ENCODE results near the gene ABCA7.

The ABCA7 gene

GRCh38 chr19:1000591-1001537 lies 39.0 kb upstream of the ABCA7 start:
- Mint-ChIP-seq H3K27ac (no peak overlapping the region), H3K36me3 (peaks cover 22% of the 10 kb centered on the region), H3K9me3 (no peaks in the 10 kb centered on the region), H3K4me1 (peaks cover 21% of the 10 kb centered on the region), H3K4me3 (peak overlapping the region; percentile 42)
- no peak for DNase-seq (ENCODE audit: low spot score in 2 of 2)
- no peak for ATAC-seq

- DNase-seq (ENCODE audit: low spot score in 2 of 2) = peak; percentile 84 to 91
- ATAC-seq = peak; percentile 74
- Mint-ChIP-seq H3K36me3 (peaks cover 17% of the 10 kb centered on the region), H3K4me1 (peaks cover 15% of the 10 kb centered on the region), H3K9me3 (no peaks in the 10 kb centered on the region), H3K27ac (no peak overlapping the region), H3K4me3 (peak overlapping the region; percentile 42)
These were observed 38.3 kb upstream of the ABCA7 start for GRCh38 chr19:1001538-1002166.

DNA sequence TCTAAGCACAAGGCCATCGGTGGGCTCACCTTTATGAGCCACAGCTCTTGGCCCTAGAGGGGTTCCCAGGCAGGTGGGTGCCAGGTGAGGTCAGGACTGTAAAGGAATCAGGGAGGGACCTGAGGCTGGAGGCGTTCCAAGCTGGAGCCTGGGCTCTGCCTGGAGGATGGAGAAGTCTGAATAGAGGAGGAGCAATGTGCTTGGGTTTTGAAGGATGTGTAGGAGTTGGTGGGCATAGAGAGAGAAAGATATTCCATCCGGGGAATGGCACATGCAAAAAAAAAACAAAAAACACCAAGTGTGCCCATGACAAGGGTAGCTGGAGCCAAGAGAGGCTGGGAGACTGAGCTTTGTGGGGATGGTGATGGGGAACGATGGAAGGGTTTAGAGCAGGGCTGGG lies 37.3 kb upstream of the ABCA7 start:
- DNase-seq (ENCODE audit: low spot score in 2 of 2) = no peak
- Mint-ChIP-seq H3K4me3 (no peak overlapping the region), H3K27ac (no peak overlapping the region), H3K36me3 (peaks cover 25% of the 10 kb centered on the region), H3K9me3 (no peaks in the 10 kb centered on the region), H3K4me1 (peaks cover 19% of the 10 kb centered on the region)
- ATAC-seq = no peak

DNA sequence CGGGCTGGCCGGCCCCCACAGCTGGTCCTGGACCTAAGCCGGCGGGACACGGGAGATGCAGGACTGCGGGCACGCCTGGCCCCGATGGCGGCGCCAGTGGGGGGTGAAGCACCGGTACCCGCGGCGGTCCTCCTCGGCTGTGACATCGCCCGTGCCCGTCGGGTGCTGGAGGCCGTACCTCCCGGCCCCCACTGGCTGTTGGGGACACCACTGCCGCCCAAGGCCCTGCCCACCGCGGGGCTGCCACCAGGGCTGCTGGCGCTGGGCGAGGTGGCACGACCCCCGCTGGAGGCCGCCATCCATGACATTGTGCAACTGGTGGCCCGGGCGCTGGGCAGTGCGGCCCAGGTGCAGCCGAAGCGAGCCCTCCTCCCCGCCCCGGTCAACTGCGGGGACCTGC lies 36.6 kb upstream of the ABCA7 start:
- peaks cover 19% of the 10 kb centered on the region for H3K4me1 Mint-ChIP-seq
- H3K9me3 Mint-ChIP-seq = no peaks in the 10 kb centered on the region
- no peak overlapping the region for H3K4me3 Mint-ChIP-seq
- peaks cover 30% of the 10 kb centered on the region for H3K36me3 Mint-ChIP-seq
- ATAC-seq (no peak), DNase-seq (ENCODE audit: low spot score in 2 of 2) (no peak)
- H3K27ac Mint-ChIP-seq = no peak overlapping the region

DNA sequence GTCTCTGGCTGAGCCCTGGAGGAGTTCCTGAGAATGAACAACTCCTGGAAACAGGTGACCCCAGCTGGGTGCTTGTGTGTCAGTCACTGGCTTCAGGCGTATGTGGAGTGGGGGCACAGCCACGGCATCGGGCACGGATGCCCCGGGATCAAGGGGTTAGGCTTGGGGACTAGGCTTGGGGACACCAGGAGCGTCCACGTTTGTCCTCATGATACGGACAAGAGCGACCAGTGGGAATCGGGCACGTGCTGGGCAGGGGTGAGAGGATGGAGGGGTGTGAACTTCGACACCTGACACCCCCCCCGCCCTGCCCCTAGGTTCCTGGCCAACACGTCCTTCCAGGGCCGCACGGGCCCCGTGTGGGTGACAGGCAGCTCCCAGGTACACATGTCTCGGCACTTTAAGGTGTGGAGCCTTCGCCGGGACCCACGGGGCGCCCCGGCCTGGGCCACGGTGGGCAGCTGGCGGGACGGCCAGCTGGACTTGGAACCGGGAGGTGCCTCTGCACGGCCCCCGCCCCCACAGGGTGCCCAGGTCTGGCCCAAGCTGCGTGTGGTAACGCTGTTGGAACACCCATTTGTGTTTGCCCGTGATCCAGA lies 35.6 kb upstream of the ABCA7 start:
- H3K9me3 Mint-ChIP-seq = no peaks in the 10 kb centered on the region
- H3K4me3 Mint-ChIP-seq = no peak overlapping the region
- H3K4me1 Mint-ChIP-seq = peaks cover 13% of the 10 kb centered on the region
- no peak overlapping the region for H3K27ac Mint-ChIP-seq
- ATAC-seq = no peak
- DNase-seq (ENCODE audit: low spot score in 2 of 2) = no peak
- peaks cover 32% of the 10 kb centered on the region for H3K36me3 Mint-ChIP-seq

GRCh38 chr19:1004803-1005664 lies 34.9 kb upstream of the ABCA7 start:
- Mint-ChIP-seq H3K4me3 (no peak overlapping the region), H3K9me3 (no peaks in the 10 kb centered on the region), H3K36me3 (peaks cover 32% of the 10 kb centered on the region), H3K4me1 (peaks cover 12% of the 10 kb centered on the region), H3K27ac (no peak overlapping the region)
- no peak for ATAC-seq
- DNase-seq (ENCODE audit: low spot score in 2 of 2) = no peak

- Mint-ChIP-seq H3K4me1 (peaks cover 12% of the 10 kb centered on the region), H3K36me3 (peaks cover 32% of the 10 kb centered on the region), H3K4me3 (no peak overlapping the region), H3K27ac (peak overlapping the region; percentile 52), H3K9me3 (no peaks in the 10 kb centered on the region)
- ATAC-seq (no peak), DNase-seq (ENCODE audit: low spot score in 2 of 2) (no peak)
These were observed 33.1 kb upstream of the ABCA7 start for GRCh38 chr19:1006711-1007398.

GRCh38 chr19:1007399-1008251 lies 32.3 kb upstream of the ABCA7 start:
- Mint-ChIP-seq H3K27ac (peak overlapping the region; percentile 52), H3K4me1 (peaks cover 12% of the 10 kb centered on the region), H3K9me3 (no peaks in the 10 kb centered on the region), H3K4me3 (no peak overlapping the region), H3K36me3 (peaks cover 32% of the 10 kb centered on the region)
- DNase-seq (ENCODE audit: low spot score in 2 of 2) = no peak
- ATAC-seq = no peak

DNA sequence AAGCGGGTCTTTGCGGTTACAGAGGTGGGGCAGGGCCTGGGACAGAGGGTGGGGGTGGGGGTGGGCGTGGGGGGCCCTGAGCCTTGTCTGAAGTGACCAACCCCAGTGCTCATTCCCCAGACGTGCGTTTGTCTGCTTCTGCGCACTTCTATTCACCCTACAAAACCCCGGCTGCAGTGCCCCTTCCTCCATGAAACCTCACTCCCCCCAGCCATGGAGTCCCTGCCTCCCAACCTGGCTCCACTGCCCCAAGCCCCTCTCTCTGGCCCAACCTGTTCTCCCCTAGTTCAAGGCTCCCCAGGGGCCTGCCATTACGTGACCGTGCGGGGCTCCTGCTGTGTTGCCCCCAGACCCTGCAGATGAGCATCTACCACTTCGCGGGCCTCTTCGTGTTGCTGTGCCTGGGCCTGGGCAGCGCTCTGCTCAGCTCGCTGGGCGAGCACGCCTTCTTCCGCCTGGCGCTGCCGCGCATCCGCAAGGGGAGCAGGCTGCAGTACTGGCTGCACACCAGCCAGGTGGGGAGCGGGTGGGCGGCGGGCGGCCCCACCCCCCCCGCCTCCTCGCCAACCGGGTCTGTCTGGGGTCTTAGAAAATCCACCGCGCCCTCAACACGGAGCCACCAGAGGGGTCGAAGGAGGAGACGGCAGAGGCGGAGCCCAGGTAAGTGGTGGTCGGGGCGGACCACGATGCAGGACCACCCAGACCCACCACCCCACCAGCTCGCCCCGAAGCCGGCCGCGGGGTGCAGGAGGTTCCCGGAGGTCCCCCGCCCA lies 31.5 kb upstream of the ABCA7 start:
- H3K4me3 Mint-ChIP-seq = no peak overlapping the region
- no peaks in the 10 kb centered on the region for H3K9me3 Mint-ChIP-seq
- no peak overlapping the region for H3K27ac Mint-ChIP-seq
- H3K4me1 Mint-ChIP-seq = peaks cover 12% of the 10 kb centered on the region
- DNase-seq (ENCODE audit: low spot score in 2 of 2) (no peak), ATAC-seq (no peak)
- peaks cover 32% of the 10 kb centered on the region for H3K36me3 Mint-ChIP-seq

GRCh38 chr19:1009041-1009980 lies 30.6 kb upstream of the ABCA7 start:
- H3K4me1 Mint-ChIP-seq = peaks cover 7% of the 10 kb centered on the region
- peaks cover 31% of the 10 kb centered on the region for H3K36me3 Mint-ChIP-seq
- DNase-seq (ENCODE audit: low spot score in 2 of 2) (no peak), ATAC-seq (no peak)
- no peak overlapping the region for H3K27ac Mint-ChIP-seq
- H3K9me3 Mint-ChIP-seq = no peaks in the 10 kb centered on the region
- no peak overlapping the region for H3K4me3 Mint-ChIP-seq

DNA sequence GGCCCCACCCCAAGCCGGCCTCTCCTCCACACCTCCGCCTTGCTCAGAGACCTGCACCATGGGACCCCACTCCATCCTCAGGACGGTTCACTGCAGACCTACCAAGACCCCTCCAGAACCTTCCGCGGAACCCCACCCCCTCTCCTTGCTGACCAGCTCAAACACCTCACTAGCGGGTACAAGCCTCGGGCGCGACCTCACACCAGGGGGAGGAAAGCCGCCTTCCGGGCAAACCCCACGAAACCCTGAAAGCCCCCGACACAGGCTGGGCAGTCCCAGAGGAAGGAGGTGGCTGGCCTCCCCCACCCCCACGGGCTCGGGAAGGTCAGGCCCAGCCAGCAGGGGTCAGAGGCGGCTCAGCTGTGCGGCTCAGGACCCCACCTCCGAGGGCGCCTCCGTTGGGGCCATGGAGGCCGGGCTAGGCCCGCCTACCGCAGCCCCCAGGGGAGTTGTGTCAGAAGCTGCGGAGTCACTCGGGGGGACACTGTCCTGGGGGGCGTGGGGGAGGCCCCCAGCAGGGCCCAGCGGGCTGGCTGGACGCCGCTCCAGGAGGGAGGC lies 29.8 kb upstream of the ABCA7 start:
- no peak overlapping the region for H3K4me3 Mint-ChIP-seq
- H3K4me1 Mint-ChIP-seq = peaks cover 7% of the 10 kb centered on the region
- ATAC-seq (no peak), DNase-seq (ENCODE audit: low spot score in 2 of 2) (no peak)
- H3K36me3 Mint-ChIP-seq = peaks cover 32% of the 10 kb centered on the region
- no peak overlapping the region for H3K27ac Mint-ChIP-seq
- no peaks in the 10 kb centered on the region for H3K9me3 Mint-ChIP-seq

Measured in stimulated activated effector memory CD8-positive, alpha-beta T cell treated with anti-CD3 and anti-CD28 coated beads, Interleukin-12 subunit alpha, Interleukin-12 subunit beta, amount 100 ng/mL, for 72 hours (primary cell).